HG03378 (cell line): ENCODE measurements around the gene SLC26A2.
"Not testable (repeated sequence)": the region's sequence is repeated elsewhere in the genome, so short reads cannot be mapped to it uniquely, and the experiment has no call there.

Experiments
- ATAC-seq: cut with Tn5 transposase; IDR thresholded peaks from one replicate; pipeline ENCODE4 v1.9.1; 2021; ENCODE audit warnings: mild to moderate bottlenecking, moderate library complexity; ENCODE audit not compliant: unreplicated experiment

The SLC26A2 gene

DNA sequence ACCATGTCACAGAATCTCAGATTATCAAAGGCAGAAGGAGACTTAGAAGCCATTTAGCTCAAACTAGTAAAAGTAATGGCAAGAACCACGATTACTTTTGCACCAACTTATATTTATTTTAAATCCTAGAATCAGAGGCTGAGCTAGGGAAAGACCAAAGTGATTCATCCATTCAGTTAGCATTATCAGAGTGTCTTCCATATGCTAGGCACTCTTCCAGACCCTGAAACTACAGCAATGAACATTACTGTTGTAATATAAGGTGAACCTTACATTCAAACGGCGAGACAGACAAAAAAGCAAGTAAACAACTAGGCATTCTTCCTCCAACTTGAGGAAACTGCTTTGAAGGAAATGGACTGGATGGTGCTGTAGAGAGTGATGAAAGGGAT is 23.9 kb upstream of the SLC26A2 start:
- ATAC-seq = no peak

DNA sequence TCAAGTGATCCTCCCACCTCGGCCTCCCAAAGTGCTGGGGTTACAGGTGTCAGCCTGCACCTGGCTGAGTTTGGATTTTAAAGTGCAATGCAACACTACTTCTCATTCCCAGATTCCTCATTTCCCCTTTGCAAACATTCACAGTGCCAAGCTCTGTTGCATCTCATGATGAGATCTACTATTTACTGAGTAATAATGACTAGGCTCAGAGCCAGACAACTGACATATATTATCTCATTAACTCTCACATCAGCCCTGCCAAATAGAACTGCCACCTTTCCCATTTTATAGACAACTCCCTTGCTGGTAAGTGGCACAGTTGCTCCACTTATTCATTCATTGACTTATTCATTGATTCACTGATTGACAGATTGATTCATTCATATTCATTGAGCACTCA is 22.9 kb upstream of the SLC26A2 start:
- no peak for ATAC-seq

DNA sequence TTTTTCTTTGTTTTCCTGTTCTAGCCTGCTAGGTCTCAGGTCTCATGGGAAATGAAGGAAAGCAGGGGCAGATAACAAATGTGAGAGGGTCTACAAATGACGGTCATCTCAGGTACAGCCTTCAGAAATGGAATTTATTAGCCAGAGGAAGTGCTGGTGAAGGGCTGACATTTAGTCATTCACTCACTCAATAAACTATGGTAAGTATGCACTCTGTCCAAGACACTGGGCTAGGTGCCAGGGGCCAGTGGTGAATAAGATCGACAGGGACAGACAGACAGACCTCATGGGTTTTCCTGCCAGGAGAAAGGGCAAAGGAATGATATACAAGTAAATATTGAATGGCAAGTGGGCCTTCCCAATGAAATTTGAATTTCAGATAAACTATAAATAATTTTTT is 22.3 kb upstream of the SLC26A2 start:
- ATAC-seq = no peak

DNA sequence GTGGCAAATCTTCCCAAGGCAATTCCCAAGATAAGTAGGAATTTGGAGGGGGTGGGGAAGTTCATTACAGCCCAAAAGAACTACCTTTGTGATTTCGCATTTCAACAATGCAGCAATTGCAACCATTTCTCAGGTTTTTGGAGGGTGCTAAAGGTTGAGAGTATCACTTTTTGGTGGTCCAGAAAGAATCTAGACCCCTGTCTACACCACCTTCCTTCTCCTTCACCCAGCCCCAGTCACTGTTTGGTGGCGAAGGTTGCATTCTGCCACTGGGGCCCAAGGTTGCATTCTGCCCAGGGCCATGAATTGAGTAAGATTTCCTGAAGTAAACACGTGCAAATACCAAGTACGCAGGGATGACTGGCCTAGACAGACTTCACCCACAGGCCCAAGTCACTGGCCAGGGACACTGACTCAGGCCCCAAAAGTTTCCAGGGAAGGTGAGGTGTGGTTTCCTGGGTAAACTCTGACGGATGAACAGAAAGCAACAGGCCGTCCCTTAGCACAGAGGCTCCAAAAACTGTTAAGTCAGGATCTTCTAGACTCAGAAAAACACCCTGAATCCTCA is 21.7 kb upstream of the SLC26A2 start:
- ATAC-seq = no peak

DNA sequence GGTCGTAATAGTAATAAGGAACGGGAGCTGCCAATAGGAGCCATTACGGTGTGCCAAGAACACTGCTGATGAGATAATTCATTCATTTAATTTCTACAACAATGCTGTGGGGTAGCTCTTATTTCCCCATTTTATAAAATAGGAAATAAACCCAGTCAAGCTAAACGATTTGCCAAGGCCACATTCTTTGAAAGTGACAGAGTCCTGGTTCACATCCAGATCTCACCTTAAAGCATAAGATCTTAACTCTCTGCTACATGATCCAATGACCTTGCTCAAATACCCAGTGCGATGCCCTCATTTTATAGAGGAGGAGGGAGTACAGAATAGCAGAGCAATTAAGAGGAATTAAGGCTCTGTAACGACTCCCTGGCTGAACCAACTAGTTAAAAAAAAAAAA is 21.0 kb upstream of the SLC26A2 start:
- ATAC-seq = no peak

DNA sequence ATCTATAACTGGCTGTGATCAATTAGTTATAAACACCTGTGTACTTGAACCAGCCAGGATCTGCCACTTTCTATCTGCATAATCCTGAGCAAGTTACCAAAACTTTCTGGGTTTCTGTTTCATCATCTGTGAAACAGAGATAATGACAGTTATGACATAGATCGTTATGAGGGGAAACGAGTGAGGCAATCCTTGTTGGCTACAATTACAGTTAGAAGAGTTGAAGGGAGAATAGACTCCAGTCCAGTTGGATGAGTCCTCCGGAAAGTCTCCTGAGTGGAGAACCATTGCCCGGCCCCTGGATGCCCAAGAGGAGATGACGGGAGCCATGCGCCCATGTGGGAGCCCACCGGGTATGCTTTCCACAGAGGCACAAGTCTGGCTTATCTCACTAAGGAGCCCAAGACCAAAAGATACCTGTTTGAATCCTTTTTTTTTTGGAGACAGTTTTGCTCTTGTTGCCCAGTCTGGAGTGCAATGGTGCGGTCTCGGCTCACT is 20.4 kb upstream of the SLC26A2 start:
- ATAC-seq = peak; percentile 64

DNA sequence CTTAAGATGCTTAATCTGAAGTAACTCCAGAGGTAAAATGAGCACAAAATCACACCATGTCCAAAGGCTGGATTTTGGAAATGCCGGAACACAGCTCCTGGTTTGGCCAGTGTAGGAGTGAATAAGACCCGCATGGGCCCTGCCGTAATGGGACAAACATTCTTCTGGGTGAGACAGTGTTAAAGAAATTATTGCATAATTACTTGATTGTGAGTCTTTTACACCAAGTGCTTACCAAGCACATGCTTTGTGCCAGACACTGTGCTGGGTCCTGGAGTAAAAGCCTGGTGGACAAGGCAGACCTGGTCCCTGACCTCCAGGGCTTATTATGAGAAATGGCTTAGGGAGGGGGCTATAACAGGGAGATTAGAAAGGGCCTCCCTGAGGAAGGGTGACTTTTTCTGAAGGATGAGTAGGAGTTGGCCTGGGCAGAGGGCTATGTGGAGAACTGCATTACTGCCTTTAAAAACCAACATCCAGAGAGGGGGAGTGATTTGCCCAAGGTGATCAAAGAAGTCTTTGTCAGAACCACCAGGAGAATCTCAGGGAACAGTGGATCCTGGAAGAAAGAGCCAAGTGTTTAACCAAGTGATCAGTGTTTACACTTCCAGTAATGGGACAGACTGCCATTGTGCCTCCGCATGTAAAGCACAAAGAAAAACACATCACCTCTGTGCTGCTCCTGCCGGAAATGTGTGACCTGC is 19.5 kb upstream of the SLC26A2 start:
- no peak for ATAC-seq

DNA sequence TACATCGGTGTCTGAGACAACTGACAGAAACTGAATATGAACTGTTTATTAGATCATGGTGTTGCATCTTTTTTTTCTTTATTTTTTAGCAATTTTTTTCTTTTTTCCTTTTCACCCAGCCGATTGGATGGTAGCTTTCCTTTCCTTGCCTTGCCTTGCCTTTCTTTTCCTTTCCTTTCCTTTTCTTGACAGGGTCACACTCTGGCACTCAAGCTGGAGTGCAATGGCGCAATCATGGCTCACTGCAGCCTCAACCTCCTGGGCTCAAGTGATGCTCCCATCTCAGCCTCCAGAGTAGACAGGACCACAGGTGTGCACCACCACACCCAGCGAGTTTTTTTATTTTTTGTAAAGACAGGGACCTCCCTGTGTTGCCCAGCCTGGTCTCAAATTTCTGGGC is 18.8 kb upstream of the SLC26A2 start:
- ATAC-seq = no peak

DNA sequence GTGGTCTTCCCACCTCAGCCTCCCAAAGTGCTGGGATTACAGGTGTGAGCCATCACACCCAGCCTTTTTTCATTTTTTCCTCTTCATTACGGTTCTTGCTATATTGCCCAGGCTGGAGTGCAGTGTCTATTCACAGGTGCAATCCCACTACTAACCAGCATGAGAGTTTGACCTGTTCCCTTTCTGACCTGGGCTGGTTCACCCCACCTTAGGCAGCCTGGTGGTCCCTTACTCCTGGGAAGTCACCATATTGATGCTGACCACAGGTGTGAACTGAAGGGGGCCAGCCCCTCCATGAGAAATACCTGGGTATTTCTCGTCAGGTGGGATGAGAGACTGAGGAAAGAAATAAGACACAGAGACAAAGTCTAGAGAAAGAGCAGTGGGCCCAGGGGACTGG is 18.4 kb upstream of the SLC26A2 start:
- no peak for ATAC-seq

DNA sequence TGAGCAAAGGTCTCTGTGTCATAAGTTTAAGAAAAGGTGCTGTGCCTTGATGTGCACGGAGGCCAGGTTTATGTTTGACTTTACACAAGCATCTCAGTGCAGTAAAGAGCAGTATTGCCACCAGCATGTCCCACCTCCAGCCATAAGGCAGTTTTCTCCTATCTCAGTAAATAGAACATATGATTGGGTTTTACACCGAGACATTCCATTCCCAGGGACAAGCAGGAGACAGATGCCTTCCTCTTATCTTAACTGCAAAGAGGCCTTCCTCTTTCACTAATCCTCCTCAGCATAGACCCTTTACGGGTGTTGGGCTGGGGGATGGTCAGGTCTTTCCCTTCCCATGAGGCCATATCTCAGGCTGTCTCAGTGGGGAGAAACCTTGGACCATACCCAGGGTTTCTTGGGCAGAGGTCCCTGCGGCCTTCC is 17.8 kb upstream of the SLC26A2 start:
- ATAC-seq = not testable (repeated sequence)

DNA sequence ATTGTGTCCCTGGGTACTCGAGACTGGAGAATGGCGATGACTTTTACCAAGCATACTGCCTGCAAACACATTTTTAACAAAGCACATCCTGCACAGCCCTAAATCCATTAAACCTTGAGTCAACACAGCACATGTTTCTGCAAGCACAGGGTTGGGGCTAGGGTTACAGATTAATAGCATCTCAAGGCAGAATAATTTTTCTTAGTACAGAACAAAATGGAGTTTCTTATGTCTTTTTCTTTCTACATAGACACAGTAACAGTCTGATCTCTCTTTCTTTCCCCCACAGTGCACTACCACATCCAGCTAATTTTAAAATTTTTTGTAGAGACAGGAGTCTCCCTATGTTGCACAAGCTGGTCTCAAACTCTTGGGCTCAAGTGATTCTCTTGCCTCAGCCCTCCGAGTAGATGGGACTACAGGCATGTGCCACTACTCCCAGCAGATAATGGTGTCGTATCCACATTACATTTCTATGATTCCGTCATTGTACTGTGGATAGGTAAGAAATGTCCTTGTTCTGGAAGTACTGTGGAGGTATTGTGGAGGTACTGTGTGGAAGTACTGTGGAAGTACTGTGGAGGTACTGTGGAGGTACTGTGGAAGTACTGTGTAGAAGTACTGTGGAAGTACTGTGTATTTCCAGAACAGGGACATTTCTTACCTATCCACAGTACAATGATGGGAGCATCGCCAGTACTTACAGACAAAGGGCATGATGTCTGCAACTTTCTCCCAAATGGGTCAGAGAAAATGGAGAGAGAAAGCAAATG is 17.2 kb upstream of the SLC26A2 start:
- ATAC-seq = not testable (repeated sequence)

DNA sequence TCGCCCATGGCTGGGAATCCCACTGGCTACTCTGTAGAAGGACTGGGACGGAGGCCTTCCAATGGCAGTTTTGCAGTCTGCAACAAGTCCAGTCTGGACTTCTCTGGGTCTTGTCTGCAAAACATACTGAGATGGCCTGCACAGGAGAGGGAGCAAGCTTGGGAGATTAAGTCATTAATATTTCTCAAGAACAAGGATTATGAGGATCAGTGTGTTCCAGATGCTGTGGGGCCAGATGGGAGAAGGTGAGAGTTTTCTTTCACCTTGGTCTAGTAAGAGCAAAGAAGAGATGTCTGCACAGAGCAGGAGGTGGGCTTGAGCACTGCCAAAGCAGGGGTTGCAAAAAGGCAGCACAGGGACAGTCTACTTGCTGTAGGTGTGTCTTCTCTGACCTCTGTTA is 15.9 kb upstream of the SLC26A2 start, which contains the start of gene PDE6A:
PDE6A (minus strand) TSS at position 128 of the 400 bp plus-strand sequence; CDS start at position 8, 120 bp downstream.
- no peak for ATAC-seq

DNA sequence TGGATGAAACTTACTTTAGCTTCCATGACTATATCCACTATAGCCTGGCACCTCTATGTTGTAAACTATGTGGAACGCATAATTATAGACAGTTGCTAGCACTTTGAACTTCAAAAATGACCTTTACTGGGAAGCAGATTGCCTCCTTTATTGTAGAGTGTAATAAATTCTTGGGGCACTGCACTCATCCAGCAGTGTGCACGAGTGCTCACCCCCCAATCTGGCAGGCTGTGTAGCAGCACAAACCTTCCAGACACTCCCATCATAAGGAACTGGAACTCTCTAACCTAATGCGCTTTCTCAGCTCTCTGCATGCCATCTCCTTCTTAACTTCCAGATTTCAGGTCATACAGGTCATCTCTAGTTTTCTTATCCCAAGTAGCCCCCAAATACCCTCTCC is 14.4 kb upstream of the SLC26A2 start:
- no peak for ATAC-seq

DNA sequence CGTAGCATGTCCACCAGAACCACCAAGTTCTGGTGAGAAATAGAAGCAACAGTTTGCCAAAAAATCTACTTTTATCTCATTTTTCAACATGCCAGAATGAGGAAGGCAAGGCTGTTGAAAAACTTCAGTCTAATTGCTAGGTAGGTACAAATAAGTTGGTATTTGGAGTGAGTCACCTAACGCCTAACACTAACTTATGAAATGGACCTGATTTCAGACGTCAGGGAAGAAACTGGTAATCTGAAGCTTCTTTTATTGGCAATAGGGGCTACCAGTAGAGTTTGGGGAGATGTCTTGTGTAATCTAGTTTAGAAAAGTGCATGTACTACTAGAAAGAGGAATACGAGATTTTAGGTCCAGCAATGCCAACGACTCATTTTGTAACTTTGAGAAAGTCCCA is 11.6 kb upstream of the SLC26A2 start:
- no peak for ATAC-seq

DNA sequence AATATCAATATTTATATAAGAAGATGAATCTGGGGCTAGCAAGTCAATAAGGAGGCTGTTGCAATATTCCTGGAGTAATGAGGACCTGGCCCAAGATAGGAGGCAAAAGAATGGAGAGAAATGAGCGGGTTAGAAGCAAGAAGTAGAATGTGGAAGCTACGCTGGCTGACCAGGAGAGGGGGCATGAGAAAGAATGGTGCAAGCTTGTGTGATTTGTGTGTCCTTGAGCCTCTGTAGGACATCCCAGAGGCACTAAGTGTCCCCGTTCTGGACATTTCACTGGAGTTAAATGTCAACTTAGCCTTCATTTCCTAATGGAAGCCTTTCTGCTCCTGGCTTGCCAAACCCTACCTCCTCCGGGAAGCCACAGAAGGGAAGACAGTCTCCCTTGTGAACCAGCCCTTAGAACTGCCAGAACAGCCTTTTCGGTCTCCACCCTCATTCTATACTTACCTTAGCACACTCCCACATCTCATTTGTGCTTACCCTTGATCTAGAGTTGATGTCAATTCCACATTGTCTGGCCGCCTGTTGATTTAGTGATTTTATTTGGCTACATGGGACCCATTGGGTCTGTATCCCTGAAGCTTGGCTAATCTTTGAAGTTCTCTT is 9.3 kb upstream of the SLC26A2 start:
- no peak for ATAC-seq

DNA sequence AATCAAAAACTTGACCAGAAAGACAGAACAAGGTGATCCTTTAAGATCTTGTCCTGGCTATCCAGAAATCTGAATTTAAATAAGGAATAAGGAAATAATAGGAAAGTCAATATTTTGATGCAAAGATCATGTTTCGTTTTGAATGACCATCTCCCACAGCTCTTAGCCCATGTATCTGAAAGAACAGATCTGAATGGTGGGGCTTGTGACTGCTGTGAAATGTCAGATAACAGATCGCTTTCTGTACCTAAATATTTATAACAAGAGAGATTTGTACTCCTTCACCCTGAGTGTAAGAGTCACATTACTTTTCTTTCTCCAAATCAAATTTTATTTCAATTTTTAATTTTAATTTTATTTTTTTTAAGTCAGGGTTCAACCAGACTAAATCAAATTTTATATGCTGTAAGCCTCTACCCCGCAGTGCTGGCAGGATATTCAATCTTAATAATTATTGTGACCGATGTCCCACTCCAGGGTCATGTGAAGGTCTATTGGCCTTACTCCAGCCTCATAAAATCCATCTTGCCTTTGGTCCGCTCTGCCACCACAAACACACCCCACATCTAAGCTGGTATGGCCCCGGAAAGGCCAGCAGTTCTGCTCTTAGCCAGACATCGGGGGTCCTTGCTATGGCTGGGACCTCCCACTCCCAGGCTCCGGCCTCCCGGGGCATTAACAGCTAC is 7.0 kb upstream of the SLC26A2 start:
- ATAC-seq = no peak

DNA sequence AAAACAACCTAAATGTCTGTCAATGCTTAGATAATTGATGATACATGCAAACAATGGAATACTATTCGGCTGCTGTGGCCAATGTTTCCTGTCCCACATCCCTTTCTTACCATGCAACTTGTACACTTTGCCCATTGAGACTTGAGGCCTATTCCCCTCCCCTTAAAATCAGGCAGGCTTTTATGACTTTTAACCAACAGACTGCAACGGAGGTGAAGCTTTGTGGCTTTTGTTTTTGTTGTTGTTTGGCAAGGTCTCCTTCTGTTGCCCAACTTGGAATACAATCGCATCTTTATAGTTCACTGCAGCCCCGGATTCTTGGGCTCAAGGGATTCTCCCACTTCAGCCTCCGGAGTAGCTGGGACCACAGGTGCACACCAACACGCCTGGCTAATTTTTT is 5.8 kb upstream of the SLC26A2 start:
- ATAC-seq = no peak

DNA sequence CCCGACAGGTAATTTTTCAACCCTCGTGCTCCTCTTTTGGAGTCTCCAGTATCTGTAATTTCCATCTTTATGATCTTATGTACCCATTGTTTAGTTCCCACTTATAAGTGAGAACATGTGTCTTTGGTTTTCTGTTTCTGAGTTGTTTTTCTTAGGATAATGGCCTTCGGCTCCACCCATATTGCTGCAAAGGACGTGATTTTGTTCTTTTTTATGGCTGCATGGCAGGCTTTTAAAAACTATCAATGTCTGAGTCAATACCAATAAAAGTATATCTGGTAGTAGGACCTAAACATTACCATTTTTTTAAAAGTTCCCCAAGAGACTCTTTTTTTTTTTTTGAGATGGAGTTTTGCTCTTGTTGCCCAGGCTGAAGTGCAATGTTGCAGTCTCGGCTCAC is 3.9 kb upstream of the SLC26A2 start:
- no peak for ATAC-seq

DNA sequence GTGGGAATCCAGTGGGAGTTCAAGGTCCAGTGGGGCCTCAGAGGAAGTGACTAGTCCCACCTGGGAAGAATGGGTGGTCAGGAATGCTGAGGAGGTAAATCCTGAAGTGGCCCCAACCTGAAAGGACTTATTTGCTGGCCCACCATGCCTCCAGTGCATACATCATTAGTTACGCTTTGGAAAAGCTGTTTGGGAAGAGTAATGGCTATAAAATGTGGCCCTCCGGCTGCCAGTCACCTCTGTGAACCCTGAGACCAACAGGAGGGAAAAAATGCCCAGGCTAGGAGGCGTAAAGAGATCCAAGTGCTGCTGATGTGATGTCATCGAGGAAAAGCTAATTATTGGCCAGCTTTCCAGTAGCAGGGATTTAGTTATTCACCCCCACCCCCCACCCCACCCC is 2.7 kb upstream of the SLC26A2 start:
- ATAC-seq = no peak

DNA sequence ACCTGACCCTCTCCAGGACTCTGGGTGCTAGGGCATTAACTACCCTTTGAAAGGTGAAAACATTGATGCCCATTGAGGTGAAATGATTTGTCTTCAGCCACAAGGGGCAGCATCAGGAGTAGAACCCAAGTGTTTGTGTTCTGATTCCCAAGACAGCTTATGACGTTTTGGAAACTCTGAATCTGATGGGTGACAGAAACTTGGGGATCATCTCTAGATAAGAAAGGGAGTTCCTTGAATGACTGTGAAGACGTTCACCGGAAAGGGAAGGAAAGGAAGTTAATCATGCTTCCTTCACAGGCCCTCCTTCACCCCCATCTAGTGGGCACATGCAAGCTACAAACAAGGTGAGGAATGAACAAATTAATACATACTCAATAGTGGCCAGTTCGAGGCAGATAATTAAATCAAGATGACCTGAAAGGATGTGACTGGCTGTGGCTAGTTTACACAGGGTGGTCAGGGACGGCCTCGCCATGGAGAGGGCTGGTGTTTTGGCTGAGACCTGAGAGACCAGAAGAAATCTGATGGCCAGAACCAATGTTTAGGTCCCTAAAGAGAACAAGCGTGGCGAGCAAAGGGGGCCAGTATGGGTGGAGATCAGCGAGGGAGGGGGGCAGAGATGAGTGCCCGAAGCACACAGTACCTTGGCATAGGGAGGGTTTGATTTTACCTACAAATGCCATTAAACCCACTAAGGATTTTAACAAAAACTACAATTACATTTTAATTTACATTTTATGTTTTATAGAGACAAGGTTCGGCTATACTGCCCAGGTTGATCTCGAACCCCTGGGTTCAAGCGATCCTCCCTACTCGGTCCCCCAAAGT is 937 bp upstream of the SLC26A2 start:
- ATAC-seq = peak; percentile 28
